Activated CD8-positive, alpha-beta memory T cell treated with anti-CD3 and anti-CD28 coated beads, Interleukin-2, amount 50 U/mL, for 48 hours (primary cell): ENCODE measurements around the gene ATP6V0D1.
"Not testable (repeated sequence)": the region's sequence is repeated elsewhere in the genome, so short reads cannot be mapped to it uniquely, and the experiment has no call there.

Experiments used
- DNase-seq: peaks from one replicate; pipeline ENCODE4 v3.0.0-alpha.2; 2020

Gene ATP6V0D1

GRCh38 chr16:67499106-67499505 lies 18.1 kb upstream of the ATP6V0D1 start:
- no peak for DNase-seq

GRCh38 chr16:67490335-67491096 lies 9.6 kb upstream of the ATP6V0D1 start:
- DNase-seq, result no peak

- no peak for DNase-seq
Measured at GRCh38 chr16:67489401-67490083, 8.6 kb upstream of the ATP6V0D1 start.

GRCh38 chr16:67487561-67487960 lies 6.6 kb upstream of the ATP6V0D1 start:
- not testable (repeated sequence) for DNase-seq

- no peak for DNase-seq
Measured at GRCh38 chr16:67486805-67487204, 5.8 kb upstream of the ATP6V0D1 start.

- no peak for DNase-seq
Measured at GRCh38 chr16:67483731-67484525, 3.0 kb upstream of the ATP6V0D1 start.

- no peak for DNase-seq
Measured at GRCh38 chr16:67483150-67483549, 2.2 kb upstream of the ATP6V0D1 start, which contains the start of gene AGRP. Gene AGRP, minus strand, starts transcription at chr16:67483547. Its CDS starts 149 bp downstream, at chr16:67483398.

GRCh38 chr16:67482233-67482924 lies 1.4 kb upstream of the ATP6V0D1 start:
- DNase-seq, result peak; percentile 58

GRCh38 chr16:67481561-67482232 lies 740 bp upstream of the ATP6V0D1 start:
- peak; percentile 77 for DNase-seq

GRCh38 chr16:67477960-67478554 lies 2.9 kb downstream of the ATP6V0D1 start:
- DNase-seq, result no peak

- DNase-seq, result no peak
Measured at GRCh38 chr16:67474551-67475455, 6.2 kb downstream of the ATP6V0D1 start.

- no peak for DNase-seq
Measured at GRCh38 chr16:67471758-67472384, 9.1 kb downstream of the ATP6V0D1 start.

GRCh38 chr16:67470359-67470758 lies 10.6 kb downstream of the ATP6V0D1 start:
- DNase-seq, result no peak

GRCh38 chr16:67468731-67469130 lies 12.2 kb downstream of the ATP6V0D1 start:
- DNase-seq, result no peak

- DNase-seq, result no peak
Measured at GRCh38 chr16:67466581-67466980, 14.4 kb downstream of the ATP6V0D1 start.

GRCh38 chr16:67464565-67464964 lies 16.4 kb downstream of the ATP6V0D1 start:
- DNase-seq, result no peak

GRCh38 chr16:67463691-67464090 lies 17.3 kb downstream of the ATP6V0D1 start:
- no peak for DNase-seq

- DNase-seq, result no peak
Measured at GRCh38 chr16:67463059-67463458, 17.9 kb downstream of the ATP6V0D1 start.

GRCh38 chr16:67462279-67462655 lies 18.7 kb downstream of the ATP6V0D1 start:
- DNase-seq, result no peak

- no peak for DNase-seq
Measured at GRCh38 chr16:67461600-67462278, 19.2 kb downstream of the ATP6V0D1 start.
